HepG2 (cell line): ENCODE measurements around the gene ANKRD13C. TPM values are rescaled to one million over a fixed set of nuclear protein-coding genes. Genes with fewer than 3 reads are reported as not detected.
A peak's percentile ranks its signal among the peaks of the same experiment; 100 is the strongest.

ENCODE experiments used
- DNMT1 ChIP-seq: sonication (generic); formaldehyde crosslinking; IDR thresholded peaks from 2 replicates; pipeline ENCODE4 v1.5.1; 2020; ENCODE audit warnings: mild to moderate bottlenecking, missing genetic modification reagents
- ERF ChIP-seq: IDR thresholded peaks from 2 replicates; pipeline ENCODE4 v1.6.1; 2018; ENCODE audit warnings: missing biosample characterization, missing genetic modification reagents
- ETV6 ChIP-seq: sonication (generic); formaldehyde crosslinking; conservative IDR thresholded peaks from 2 replicates; pipeline ENCODE4 v1.4.0; 2020; ENCODE audit warnings: missing genetic modification reagents
- GLI4 ChIP-seq: sonication (generic); formaldehyde crosslinking; IDR thresholded peaks from 2 replicates; pipeline ENCODE4 v1.5.1; 2020; ENCODE audit warnings: missing genetic modification reagents, mild to moderate bottlenecking, moderate library complexity, borderline replicate concordance
- HMGA1 ChIP-seq: sonication (generic); formaldehyde crosslinking; conservative IDR thresholded peaks from 2 replicates; pipeline ENCODE4 v1.4.0; 2020; ENCODE audit warnings: missing genetic modification reagents
- HNF1A ChIP-seq, 2 experiments: sonication (generic) in 1 of 2; formaldehyde crosslinking in 1 of 2; IDR thresholded peaks; 2 replicates each; pipeline versions ENCODE4 v1.4.0 to v1.6.1; 2016 to 2020; ENCODE audit warnings: borderline replicate concordance in 1 of 2, low read depth in 1 of 2, mild to moderate bottlenecking in 1 of 2, missing genetic modification reagents in 1 of 2
- HOXA9 ChIP-seq: sonication (generic); formaldehyde crosslinking; IDR thresholded peaks from 2 replicates; pipeline ENCODE4 v1.8.1; 2022; ENCODE audit warnings: missing genetic modification reagents, mild to moderate bottlenecking, moderate library complexity, borderline replicate concordance
- KLF16 ChIP-seq, 2 experiments: sonication (generic) in 1 of 2; formaldehyde crosslinking in 1 of 2; IDR thresholded peaks; 2 replicates each; pipeline versions ENCODE4 v1.6.1 to v1.8.0; 2016 to 2023; ENCODE audit warnings: missing genetic modification reagents in 2 of 2, missing compliant biosample characterization in 1 of 2
- MAX ChIP-seq: IDR thresholded peaks from 2 replicates; pipeline ENCODE4 v1.6.1; 2012; ENCODE audit warnings: inconsistent platforms
- MYPOP ChIP-seq: sonication (generic); formaldehyde crosslinking; IDR thresholded peaks from 2 replicates; pipeline ENCODE4 v1.8.1; 2023; ENCODE audit warnings: mild to moderate bottlenecking, moderate library complexity, missing genetic modification reagents
- NFRKB ChIP-seq: fragments of 450-650 bp; IDR thresholded peaks from 2 replicates; pipeline ENCODE4 v1.6.1; 2017
- POGZ ChIP-seq: sonication (generic); formaldehyde crosslinking; IDR thresholded peaks from 2 replicates; pipeline ENCODE4 v1.4.0; 2020; ENCODE audit warnings: mild to moderate bottlenecking, missing genetic modification reagents
- POLR2A ChIP-seq, 2 experiments: IDR thresholded peaks; 2 replicates each; pipeline ENCODE4 v1.6.1; 2011; ENCODE audit warnings: low read depth in 2 of 2, low read length in 2 of 2, mild to moderate bottlenecking in 1 of 2, moderate library complexity in 1 of 2; ENCODE audit not compliant: insufficient read depth in 1 of 2
- THAP11 ChIP-seq: IDR thresholded peaks from 2 replicates; pipeline ENCODE4 v1.6.1; 2016; ENCODE audit warnings: missing biosample characterization, missing genetic modification reagents
- U2AF2 ChIP-seq: fragments of 200-400 bp; formaldehyde crosslinking; IDR thresholded peaks from 2 replicates; pipeline ENCODE4 v1.6.1; 2017; ENCODE audit warnings: low read depth, mild to moderate bottlenecking, low read length
- ZMYM2 ChIP-seq: sonication (generic); formaldehyde crosslinking; IDR thresholded peaks from 2 replicates; pipeline ENCODE4 v1.8.0; 2022; ENCODE audit warnings: mild to moderate bottlenecking, missing genetic modification reagents
- ZNF317 ChIP-seq: sonication (generic); formaldehyde crosslinking; IDR thresholded peaks from 2 replicates; pipeline ENCODE4 v1.5.0; 2020; ENCODE audit warnings: mild to moderate bottlenecking, missing genetic modification reagents
- ZNF570 ChIP-seq: sonication (generic); formaldehyde crosslinking; IDR thresholded peaks from 2 replicates; pipeline ENCODE4 v1.4.0; 2020; ENCODE audit warnings: mild to moderate bottlenecking, missing genetic modification reagents, borderline replicate concordance
- ZNF737 ChIP-seq: sonication (generic); formaldehyde crosslinking; IDR thresholded peaks from 2 replicates; pipeline ENCODE4 v1.5.0; 2020; ENCODE audit warnings: missing genetic modification reagents, mild to moderate bottlenecking, borderline replicate concordance
- ZNF768 ChIP-seq: sonication (generic); formaldehyde crosslinking; IDR thresholded peaks from 2 replicates; pipeline ENCODE4 v1.4.0; 2020; ENCODE audit warnings: missing genetic modification reagents
- ZNF841 ChIP-seq: sonication (generic); formaldehyde crosslinking; IDR thresholded peaks from 2 replicates; pipeline ENCODE4 v1.8.1; 2023; ENCODE audit warnings: missing genetic modification reagents, borderline replicate concordance
- polyA plus RNA-seq, 8 experiments: library from polyadenylated mRNA; depleted of rRNA in 3 of 8; stranded (reverse) in 7 of 8; unstranded in 1 of 8; fragments of >200 nt; fragmentation: Illumina TruSeq in 4 of 8; extraction: Trizol in 4 of 8; gene quantifications; 2 replicates each; pipeline versions ENCODE4 v1.2.1 to v1.2.3, GENCODE V29; 2011 to 2016; ENCODE audit warnings: low read depth in 4 of 8, missing spikeins in 1 of 8, mixed read lengths in 1 of 8; ENCODE audit not compliant: insufficient read depth in 1 of 8
- total RNA-seq, 5 experiments: library from RNA; depleted of rRNA; stranded (reverse); fragments of >200 nt; fragmentation: Illumina TruSeq; extraction: Trizol; gene quantifications; 2 replicates each; pipeline ENCODE4 v1.2.3, GENCODE V29; 2016; ENCODE audit warnings: low read depth in 1 of 5
- TF ChIP-seq, protein P1 (sequence below): sonication (generic); formaldehyde crosslinking; IDR thresholded peaks from 2 replicates; pipeline ENCODE4 v1.9.0; 2021; ENCODE audit warnings: missing genetic modification reagents, mild to moderate bottlenecking, borderline replicate concordance

Gene ANKRD13C
- total and polyA plus RNA-seq, 2 of the 13 experiments (the other 11 are each of a cell fraction or from before 2014, with no cell fraction given): 6.2 to 17.6 TPM

GRCh38 chr1:70354332-70355110 is at the start of gene ANKRD13C (continued):
- TF ChIP-seq HNF1A (IDR thresholded peaks at IDR 0.05; ENCODE audit: low read depth): no peak
- peak; percentile 15; the same call in 1 of the 2 replicates for TF ChIP-seq HNF1A (CRISPR knock-in tag; IDR thresholded peaks at IDR 0.05; ENCODE audit: borderline replicate concordance)
- TF ChIP-seq ZNF768 (CRISPR knock-in tag): peak; percentile 53
- peak; percentile 82; the same call in 1 of the 2 replicates for TF ChIP-seq MYPOP (CRISPR knock-in tag)
- peak; percentile 78; the same call in 1 of the 2 replicates for TF ChIP-seq GLI4 (CRISPR knock-in tag)
- peak; percentile 96 for TF ChIP-seq ZMYM2 (CRISPR knock-in tag)
- TF ChIP-seq ZNF570: no peak
- TF ChIP-seq HMGA1 (CRISPR knock-in tag): no peak
- TF ChIP-seq KLF16 (CRISPR knock-in tag; IDR thresholded peaks at IDR 0.05): peak in 1 of 2 experiments; percentile 61; a peak in 1 of 4 replicates
- TF ChIP-seq, protein P1, sequence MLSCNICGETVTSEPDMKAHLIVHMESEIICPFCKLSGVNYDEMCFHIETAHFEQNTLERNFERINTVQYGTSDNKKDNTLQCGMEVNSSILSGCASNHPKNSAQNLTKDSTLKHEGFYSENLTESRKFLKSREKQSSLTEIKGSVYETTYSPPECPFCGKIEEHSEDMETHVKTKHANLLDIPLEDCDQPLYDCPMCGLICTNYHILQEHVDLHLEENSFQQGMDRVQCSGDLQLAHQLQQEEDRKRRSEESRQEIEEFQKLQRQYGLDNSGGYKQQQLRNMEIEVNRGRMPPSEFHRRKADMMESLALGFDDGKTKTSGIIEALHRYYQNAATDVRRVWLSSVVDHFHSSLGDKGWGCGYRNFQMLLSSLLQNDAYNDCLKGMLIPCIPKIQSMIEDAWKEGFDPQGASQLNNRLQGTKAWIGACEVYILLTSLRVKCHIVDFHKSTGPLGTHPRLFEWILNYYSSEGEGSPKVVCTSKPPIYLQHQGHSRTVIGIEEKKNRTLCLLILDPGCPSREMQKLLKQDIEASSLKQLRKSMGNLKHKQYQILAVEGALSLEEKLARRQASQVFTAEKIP: no peak
- TF ChIP-seq POLR2A (IDR thresholded peaks at IDR 0.05; ENCODE audit: insufficient read depth in 1 of 2, low read depth in 2 of 2, low read length in 2 of 2): peak; percentile 97 to 98
- peak; percentile 89 for TF ChIP-seq ERF
- TF ChIP-seq POGZ (CRISPR knock-in tag): peak; percentile 95
- TF ChIP-seq ETV6: 0 out of 2 replicates have a peak, but pooled peaks have one; percentile 16
- TF ChIP-seq ZNF841 (CRISPR knock-in tag): no peak
- peak; percentile 84 for TF ChIP-seq NFRKB
- TF ChIP-seq DNMT1 (CRISPR knock-in tag): 0 out of 2 replicates have a peak, but pooled peaks have one; percentile 45
- TF ChIP-seq ZNF737 (CRISPR knock-in tag): no peak
- peak; percentile 73; the same call in 1 of the 2 replicates for TF ChIP-seq HOXA9
- TF ChIP-seq ZNF317 (CRISPR knock-in tag): peak; percentile 83
- TF ChIP-seq THAP11: peak; percentile 76
- no peak for TF ChIP-seq U2AF2
- TF ChIP-seq MAX: peak; percentile 87; the same call in 1 of the 2 replicates
